Choroid plexus epithelial cell (primary cell): Measurements from ENCODE around the gene AP5Z1.
A peak's percentile ranks its signal among the peaks of the same experiment; 100 is the strongest.

Experiments
- DNase-seq: peaks from one replicate; pipeline ENCODE4 v3.0.0-alpha.2; 2010; ENCODE audit warnings: low read depth
- H3K4me3 ChIP-seq: 2 replicates; pipeline ENCODE4 v1.5.1; 2011; ENCODE audit warnings: low read depth, mild to moderate bottlenecking, control low read depth, low read length, moderate library complexity
- TF ChIP-seq, protein P1 (sequence below): conservative IDR thresholded peaks from 2 replicates; pipeline ENCODE4 v1.5.1; 2011; ENCODE audit warnings: low read depth, mild to moderate bottlenecking, control low read depth, inconsistent platforms, low read length, moderate library complexity

Gene AP5Z1, protein sequence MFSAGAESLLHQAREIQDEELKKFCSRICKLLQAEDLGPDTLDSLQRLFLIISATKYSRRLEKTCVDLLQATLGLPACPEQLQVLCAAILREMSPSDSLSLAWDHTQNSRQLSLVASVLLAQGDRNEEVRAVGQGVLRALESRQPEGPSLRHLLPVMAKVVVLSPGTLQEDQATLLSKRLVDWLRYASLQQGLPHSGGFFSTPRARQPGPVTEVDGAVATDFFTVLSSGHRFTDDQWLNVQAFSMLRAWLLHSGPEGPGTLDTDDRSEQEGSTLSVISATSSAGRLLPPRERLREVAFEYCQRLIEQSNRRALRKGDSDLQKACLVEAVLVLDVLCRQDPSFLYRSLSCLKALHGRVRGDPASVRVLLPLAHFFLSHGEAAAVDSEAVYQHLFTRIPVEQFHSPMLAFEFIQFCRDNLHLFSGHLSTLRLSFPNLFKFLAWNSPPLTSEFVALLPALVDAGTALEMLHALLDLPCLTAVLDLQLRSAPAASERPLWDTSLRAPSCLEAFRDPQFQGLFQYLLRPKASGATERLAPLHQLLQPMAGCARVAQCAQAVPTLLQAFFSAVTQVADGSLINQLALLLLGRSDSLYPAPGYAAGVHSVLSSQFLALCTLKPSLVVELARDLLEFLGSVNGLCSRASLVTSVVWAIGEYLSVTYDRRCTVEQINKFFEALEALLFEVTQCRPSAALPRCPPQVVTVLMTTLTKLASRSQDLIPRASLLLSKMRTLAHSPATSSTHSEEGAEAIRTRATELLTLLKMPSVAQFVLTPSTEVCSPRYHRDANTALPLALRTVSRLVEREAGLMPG

DNA sequence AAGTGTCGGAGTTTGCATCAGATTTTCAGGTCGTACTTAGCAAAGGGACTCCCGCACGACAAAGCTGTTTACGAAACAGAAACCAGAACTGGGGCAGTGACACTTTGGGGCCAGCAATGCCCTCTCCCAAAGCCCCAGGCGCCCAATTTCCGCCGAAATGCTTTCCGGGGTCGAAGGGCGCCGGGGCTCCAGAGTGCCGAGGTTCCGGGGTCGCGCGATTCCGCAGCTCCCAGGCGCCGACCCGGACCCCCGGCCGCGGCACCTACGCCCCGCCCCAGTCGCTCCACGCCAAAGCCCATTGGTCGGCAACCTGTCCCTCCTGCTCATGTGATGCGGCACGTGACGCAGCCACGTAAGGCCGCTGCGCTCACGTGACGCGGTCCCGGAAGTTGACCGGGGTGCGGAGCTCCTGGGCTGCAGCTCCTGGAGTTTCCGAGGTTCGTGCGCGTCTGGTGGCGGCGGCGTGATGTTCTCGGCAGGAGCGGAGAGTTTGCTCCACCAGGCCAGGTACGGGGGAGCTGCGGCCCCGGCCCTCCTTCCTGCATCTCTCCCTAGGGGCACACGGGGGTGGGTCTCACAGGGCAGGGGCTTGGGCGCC, at the start of gene AP5Z1:
AP5Z1 (plus strand) TSS at position 374 of the 598 bp plus-strand sequence; CDS start at position 467, 93 bp downstream.
- DNase-seq = peak; percentile 98
- H3K4me3 ChIP-seq = peak within 1 kb of the TSS; percentile 100
- TF ChIP-seq, protein P1, sequence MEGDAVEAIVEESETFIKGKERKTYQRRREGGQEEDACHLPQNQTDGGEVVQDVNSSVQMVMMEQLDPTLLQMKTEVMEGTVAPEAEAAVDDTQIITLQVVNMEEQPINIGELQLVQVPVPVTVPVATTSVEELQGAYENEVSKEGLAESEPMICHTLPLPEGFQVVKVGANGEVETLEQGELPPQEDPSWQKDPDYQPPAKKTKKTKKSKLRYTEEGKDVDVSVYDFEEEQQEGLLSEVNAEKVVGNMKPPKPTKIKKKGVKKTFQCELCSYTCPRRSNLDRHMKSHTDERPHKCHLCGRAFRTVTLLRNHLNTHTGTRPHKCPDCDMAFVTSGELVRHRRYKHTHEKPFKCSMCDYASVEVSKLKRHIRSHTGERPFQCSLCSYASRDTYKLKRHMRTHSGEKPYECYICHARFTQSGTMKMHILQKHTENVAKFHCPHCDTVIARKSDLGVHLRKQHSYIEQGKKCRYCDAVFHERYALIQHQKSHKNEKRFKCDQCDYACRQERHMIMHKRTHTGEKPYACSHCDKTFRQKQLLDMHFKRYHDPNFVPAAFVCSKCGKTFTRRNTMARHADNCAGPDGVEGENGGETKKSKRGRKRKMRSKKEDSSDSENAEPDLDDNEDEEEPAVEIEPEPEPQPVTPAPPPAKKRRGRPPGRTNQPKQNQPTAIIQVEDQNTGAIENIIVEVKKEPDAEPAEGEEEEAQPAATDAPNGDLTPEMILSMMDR = no peak

DNA sequence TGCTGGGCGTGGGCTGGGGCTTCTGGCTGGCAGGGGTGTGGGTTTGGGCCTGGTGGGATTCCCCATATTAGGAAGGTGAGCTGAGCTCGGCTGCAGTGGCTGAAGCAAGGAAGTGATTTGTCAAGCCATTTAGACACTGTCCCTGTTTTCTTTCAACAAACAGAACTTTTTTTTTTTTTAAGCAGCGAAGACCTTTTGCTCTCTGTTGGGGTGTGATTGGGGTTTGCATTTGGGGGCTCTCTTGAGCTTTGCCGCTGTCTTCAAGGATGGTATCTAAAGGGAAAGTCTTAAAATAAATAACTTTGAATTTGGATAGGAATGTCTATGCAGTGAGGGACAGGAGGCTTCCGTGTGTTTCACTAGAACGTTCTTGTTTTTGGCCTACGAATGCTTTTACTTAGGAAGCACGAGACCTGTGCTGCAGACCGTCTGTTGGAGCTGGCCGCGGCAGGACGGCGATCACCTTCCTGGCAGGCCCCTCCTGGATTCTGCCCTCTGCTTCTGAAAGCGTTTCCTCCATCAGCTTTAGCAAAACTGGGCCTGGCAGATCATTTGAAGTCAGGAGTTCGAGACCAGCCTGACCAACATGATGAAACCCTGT, 49.5 kb upstream of the AP5Z1 start:
- peak overlapping the region; percentile 60 for H3K4me3 ChIP-seq
- TF ChIP-seq, protein P1 = no peak
- DNase-seq = peak; percentile 26

DNA sequence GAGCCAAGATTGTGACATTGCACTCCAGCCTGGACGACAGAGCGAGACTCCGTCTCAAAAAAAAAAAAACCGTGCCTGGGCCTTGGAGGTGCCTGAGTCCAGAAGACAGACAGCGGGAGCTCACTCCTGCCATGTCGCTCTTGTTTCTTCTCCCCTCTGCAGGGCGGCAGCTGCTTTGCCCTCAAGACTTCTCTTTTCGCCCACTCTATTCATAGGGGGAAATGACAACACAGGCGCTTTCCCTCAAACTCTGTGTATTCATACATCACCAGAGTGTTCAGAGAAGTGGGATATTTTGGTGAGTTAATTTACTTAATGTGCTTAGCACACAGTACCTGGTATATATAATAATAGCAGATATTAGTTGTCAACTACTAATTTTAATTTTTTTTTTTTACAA, 48.9 kb upstream of the AP5Z1 start:
- H3K4me3 ChIP-seq = no peak overlapping the region
- TF ChIP-seq, protein P1 = no peak
- DNase-seq = no peak

DNA sequence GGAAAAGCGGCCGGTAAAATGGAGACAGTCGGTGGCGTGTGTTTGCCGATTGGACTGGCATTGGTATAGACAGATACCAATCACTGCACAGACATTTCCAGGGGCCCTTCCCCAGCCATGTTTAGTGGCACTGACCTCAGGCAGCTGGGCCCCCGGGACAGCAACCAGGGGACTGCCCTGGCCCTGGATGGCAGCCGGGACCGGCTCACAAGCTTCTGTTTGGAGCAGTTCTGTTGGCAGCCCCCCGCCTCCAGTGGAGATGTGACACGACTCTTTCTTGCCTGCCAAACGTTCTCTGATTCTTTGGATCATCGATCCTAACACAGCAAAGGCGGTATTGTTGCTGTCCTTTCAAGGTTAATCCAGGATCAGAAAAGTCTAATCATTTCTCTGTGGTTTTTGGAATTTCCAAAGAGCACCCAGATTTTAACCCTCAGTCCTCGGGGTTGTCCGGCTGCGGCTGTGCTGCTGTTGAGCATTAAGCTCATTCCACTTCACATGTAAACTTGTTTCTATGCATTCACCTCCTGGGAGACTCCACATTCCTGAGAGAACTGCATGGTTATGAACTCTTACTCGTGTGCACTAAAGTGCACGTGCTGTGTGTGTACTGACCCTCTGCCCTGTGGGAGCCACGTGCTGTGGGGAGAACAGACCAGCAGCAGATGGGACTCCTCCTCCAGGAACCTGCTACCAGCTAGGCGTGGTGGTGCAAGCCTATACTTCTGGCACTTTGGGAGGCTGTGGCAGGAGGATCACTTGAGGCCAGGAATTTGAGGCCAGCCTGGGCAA, 47.3 kb upstream of the AP5Z1 start:
- TF ChIP-seq, protein P1 = no peak
- H3K4me3 ChIP-seq = no peak overlapping the region
- peak; percentile 79 for DNase-seq

DNA sequence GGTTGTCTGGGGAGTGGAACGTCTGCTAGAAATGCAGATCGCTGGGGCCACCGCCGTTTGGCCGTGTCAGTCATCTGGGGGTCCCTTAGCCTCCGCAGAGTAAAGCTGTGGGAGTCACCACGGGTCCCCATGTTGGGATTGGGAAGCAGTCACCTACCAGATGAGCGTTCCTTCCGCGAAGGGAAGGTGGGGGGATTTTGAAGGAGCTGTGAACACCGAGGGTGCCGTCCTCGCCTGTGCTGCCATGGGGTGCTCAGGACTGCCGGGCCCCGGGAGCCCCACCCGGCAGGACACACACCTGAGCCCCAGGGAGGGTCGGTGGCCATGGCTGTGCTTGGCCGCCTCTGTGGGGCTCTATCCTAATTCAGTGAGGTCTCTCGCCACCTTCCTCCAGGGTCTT, 46.2 kb upstream of the AP5Z1 start:
- H3K4me3 ChIP-seq = no peak overlapping the region
- DNase-seq = no peak
- TF ChIP-seq, protein P1 = no peak

DNA sequence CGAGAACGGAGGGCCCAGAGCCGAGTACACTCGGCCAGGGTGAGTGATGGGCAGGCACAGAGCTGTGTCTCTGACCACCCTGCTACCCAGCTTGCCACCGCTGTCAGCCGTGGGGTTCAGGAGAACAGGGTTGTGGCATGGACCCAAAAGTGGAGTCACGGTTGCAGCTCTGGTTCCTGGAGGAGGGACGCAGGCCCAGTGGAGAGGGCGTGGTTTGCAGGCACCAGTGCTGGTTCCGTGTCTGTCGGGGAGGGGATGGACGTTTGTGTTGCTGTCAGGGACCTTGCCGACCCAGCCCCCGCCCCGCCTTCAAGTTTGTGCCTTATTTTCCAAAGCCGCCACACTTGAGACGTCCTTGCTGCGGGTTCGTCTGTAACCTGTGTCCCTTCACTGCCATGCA, 45.1 kb upstream of the AP5Z1 start:
- H3K4me3 ChIP-seq = no peak overlapping the region
- no peak for DNase-seq
- TF ChIP-seq, protein P1 = no peak
